IPS DF 6.9 (cell line): ENCODE data around the gene FBXO45.
"Not testable (repeated sequence)": the region's sequence is repeated elsewhere in the genome, so short reads cannot be mapped to it uniquely, and the experiment has no call there.

Experiments
- DNase-seq: peaks from one replicate; pipeline ENCODE4 v3.0.0-alpha.2; 2013; ENCODE audit warnings: low read depth, low spot score
- H3K27ac ChIP-seq: one replicate; pipeline ENCODE4 v1.5.1; 2013; ENCODE audit warnings: low read length, control low read depth
- H3K27me3 ChIP-seq: 2 replicates; pipeline ENCODE4 v1.6.1; 2013; ENCODE audit warnings: mild to moderate bottlenecking, low read length; ENCODE audit not compliant: control insufficient read depth, insufficient read depth
- H3K36me3 ChIP-seq: 2 replicates; pipeline ENCODE4 v1.6.1; 2013; ENCODE audit warnings: low read length; ENCODE audit not compliant: control insufficient read depth, insufficient read depth
- H3K4me1 ChIP-seq: 2 replicates; pipeline ENCODE4 v1.6.1; 2013; ENCODE audit warnings: low read length; ENCODE audit not compliant: control insufficient read depth, insufficient read depth
- H3K4me3 ChIP-seq: 2 replicates; pipeline ENCODE4 v1.5.1; 2013; ENCODE audit warnings: mild to moderate bottlenecking, low read length
- H3K9me3 ChIP-seq: 2 replicates; pipeline ENCODE4 v1.6.1; 2013; ENCODE audit warnings: low read length, inconsistent platforms; ENCODE audit not compliant: control insufficient read depth, insufficient read depth
- WGBS: extraction: QIAGEN DNeasy Blood & Tissue Kit; methylation state at CpG from one replicate; pipeline ENCODE4 v1.1.7; 2013; ENCODE audit warnings: mixed read lengths, missing lambda C conversion rate; ENCODE audit not compliant: insufficient read length, insufficient coverage; 5-methylcytosine and 5-hydroxymethylcytosine counted together

The FBXO45 gene

DNA sequence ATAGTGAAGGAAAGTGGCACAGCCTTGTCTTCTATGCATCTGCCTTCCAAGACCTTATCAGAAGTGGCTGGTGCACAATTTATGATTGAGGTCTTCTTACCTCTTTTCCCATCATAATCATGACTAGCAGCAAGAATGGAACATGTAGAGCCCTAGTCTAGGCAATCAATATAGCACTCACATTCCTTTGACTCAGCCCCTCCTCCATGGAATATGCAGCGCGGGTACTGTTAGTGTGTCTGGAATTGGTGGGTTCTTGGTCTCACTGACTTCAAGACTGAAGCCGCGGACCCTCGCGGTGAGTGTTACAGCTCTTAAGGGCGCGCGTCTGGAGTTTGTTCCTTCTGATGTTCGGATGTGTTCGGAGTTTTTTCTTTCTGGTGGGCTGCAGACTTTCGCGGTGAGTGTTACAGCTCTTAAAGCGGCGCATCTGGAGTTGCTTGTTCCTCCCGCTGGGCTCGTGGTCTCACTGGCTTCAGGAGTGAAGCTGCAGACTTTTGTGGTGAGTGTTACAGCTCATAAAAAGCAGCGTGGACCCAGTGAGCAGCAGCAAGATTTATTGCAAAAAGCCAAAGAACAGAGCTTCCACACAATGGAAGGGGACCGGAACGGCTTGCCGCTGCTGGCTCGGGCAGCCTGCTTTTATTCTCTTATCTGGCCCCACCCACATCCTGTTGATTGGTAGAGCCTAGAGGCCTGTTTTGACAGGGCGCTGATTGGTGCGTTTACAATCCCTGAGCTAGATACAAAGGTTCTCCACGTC, 29.7 kb downstream of the FBXO45 start:
- H3K36me3 ChIP-seq, H3K27ac ChIP-seq, H3K4me3 ChIP-seq, H3K9me3 ChIP-seq, H3K4me1 ChIP-seq, DNase-seq, H3K27me3 ChIP-seq: not testable (repeated sequence)
- no CpG with 5 or more reads among the region's 25 CpGs for WGBS

DNA sequence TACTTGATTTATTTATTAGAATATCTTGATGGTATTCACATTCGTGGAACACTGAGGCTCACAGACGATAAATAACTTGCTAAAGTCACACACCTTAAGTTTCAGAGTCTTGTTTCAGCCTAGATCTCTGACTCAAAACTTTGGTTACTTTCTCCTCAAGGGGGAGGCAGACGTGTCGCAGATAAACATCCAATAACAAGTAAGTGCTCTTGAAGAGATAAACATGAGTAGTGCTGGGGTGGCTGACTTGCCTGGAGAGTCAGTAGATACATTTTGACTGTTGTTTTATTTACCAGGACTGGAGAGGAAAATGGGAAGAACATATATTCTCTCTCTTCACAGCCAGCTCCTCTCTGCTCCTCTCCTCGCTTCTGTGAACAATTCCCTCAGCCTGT, 31.3 kb downstream of the FBXO45 start:
- Histone ChIP-seq H3K27ac (no peak overlapping the region), H3K9me3 (no peaks in the 10 kb centered on the region), H3K27me3 (no peaks in the 10 kb centered on the region), H3K4me3 (no peak overlapping the region), H3K4me1 (no peaks in the 10 kb centered on the region), H3K36me3 (no peaks in the 10 kb centered on the region)
- no peak for DNase-seq
- WGBS, result no CpG with 5 or more reads among the region's 5 CpGs

DNA sequence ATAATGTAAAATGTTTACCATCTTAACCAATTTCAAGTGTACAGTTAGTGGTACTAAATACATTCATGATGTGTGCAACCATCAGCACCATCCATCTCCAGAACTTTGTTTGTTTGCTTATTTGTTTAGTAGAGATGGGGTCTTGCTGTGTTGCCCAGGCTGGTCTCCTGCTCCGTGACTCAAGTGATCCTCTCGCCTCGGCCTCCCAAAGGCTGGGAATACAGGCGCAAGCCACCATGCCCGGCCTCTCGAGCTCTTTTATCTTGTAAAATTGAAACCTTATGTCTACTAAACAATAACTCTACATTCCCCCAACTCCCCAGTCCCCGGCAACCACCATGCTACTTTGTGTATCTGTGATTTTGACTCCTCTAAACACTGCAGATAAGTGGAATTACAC, 31.9 kb downstream of the FBXO45 start:
- no peak overlapping the region for H3K27ac ChIP-seq
- H3K36me3 ChIP-seq, result no peaks in the 10 kb centered on the region
- no peak overlapping the region for H3K4me3 ChIP-seq
- no peaks in the 10 kb centered on the region for H3K9me3 ChIP-seq
- H3K4me1 ChIP-seq, result no peaks in the 10 kb centered on the region
- no CpG with 5 or more reads among the region's 7 CpGs for WGBS
- no peaks in the 10 kb centered on the region for H3K27me3 ChIP-seq
- DNase-seq, result no peak

DNA sequence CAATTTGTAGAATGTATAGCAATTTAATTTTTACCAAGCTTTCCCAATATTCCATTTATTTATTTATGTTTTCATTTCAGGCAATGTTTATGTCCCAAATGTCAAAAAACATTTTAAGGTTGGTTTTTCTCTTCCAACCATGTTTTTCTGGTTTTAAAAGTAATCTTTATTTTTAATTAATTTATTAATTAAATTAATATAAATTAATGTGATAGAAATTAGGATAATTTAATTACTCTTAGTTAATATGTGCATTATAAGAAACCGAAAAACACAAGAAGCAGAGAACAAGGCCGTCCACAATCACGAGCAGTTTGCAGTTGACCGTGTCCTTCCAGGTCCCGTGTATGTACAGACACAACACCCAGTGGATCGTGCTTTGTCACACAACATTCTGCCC, 34.2 kb downstream of the FBXO45 start:
- no CpG with 5 or more reads among the region's 6 CpGs for WGBS
- DNase-seq, result no peak
- Histone ChIP-seq H3K27me3 (no peaks in the 10 kb centered on the region), H3K9me3 (no peaks in the 10 kb centered on the region), H3K4me3 (no peak overlapping the region), H3K36me3 (no peaks in the 10 kb centered on the region), H3K27ac (no peak overlapping the region), H3K4me1 (no peaks in the 10 kb centered on the region)

DNA sequence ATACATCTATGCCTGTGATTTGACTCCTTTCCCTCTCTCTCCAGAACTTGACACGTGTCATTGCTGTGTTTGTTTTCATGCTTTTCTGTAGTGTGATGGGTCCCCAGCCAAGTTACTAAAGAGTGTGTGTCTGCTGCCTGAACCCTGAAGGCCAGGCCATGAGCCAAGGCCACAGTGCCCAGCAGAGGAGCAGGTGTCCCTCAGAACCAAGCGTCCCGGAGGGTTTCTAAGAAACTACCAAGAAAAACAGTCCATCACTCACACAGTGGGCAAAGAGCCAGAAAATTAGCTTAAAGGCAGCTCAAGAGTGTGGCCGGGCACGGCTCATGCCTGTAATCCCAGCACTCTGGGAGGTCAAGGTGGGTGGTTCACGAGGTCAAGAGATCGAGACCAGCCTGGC, 35.2 kb downstream of the FBXO45 start:
- H3K27me3 ChIP-seq, result no peaks in the 10 kb centered on the region
- H3K27ac ChIP-seq, result no peak overlapping the region
- H3K4me3 ChIP-seq, result no peak overlapping the region
- no peaks in the 10 kb centered on the region for H3K9me3 ChIP-seq
- H3K36me3 ChIP-seq, result no peaks in the 10 kb centered on the region
- DNase-seq, result no peak
- WGBS, result no CpG with 5 or more reads among the region's 7 CpGs
- no peaks in the 10 kb centered on the region for H3K4me1 ChIP-seq

DNA sequence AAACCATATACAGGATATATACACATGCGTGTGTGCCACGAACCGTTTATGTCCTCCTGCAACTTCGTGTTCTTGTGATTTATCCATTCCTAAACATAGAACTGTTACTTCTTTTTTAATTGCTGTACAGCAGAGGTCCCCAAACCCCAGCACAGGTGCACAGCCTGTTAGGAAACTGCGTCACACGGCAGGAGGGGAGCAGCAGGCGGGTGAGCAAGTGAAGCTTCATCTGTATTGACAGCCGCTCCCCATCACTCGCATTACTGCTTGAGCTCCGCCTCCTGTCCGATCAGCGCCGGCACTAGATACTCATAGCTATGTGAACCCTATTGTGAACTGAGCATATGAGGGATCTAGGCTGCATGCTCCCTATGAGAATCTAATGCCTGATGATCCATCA, 36.1 kb downstream of the FBXO45 start:
- no CpG with 5 or more reads among the region's 13 CpGs for WGBS
- Histone ChIP-seq H3K9me3 (no peaks in the 10 kb centered on the region), H3K27me3 (no peaks in the 10 kb centered on the region), H3K4me3 (no peak overlapping the region), H3K4me1 (no peaks in the 10 kb centered on the region), H3K36me3 (no peaks in the 10 kb centered on the region), H3K27ac (no peak overlapping the region)
- DNase-seq, result no peak

DNA sequence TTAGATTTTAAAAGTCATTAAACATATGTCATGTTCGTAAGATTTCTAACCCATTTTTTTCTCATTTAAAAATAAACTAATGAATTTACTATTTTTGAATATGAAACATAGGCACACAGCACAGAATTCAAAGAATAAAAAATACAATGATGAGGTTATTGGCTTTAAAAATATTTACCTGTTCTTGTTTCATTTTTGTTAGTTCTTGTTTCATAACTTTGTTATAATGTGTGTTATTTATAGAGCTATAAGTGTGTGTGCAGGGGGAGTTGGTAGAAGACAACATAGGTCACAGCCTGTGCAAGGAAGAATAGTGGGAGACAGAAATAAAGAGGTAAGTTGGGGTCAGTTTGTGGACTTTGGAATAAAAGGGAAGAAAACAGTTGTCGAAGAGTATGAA, 40.2 kb downstream of the FBXO45 start:
- no peaks in the 10 kb centered on the region for H3K36me3 ChIP-seq
- no peak overlapping the region for H3K4me3 ChIP-seq
- H3K27me3 ChIP-seq, result no peaks in the 10 kb centered on the region
- DNase-seq, result no peak
- no CpG with 5 or more reads among the region's 2 CpGs for WGBS
- H3K27ac ChIP-seq, result no peak overlapping the region
- no peaks in the 10 kb centered on the region for H3K4me1 ChIP-seq
- H3K9me3 ChIP-seq, result no peaks in the 10 kb centered on the region

DNA sequence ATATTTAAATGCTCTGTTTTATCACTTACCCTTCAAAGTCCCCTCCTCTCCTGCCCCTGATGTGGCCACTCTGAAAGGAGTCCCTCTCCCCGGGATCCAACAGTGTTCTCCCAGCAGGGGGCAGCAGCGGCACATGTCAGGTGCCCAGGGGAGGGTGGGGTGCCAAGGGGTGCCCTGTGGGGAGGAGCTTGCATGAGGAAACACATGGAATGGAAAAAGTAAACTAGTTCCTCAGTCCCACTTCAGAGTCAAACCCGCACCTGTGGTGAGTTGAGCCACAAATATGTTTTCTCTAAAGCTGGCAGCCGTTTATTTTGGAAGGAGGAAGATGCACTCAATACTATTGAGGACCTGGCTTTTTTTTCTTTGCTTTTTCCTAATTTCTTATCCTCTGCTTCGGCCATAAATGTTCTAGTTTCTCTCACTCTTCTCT, 40.9 kb downstream of the FBXO45 start:
- Histone ChIP-seq H3K9me3 (no peaks in the 10 kb centered on the region), H3K4me3 (no peak overlapping the region), H3K27ac (no peak overlapping the region), H3K4me1 (no peaks in the 10 kb centered on the region), H3K36me3 (no peaks in the 10 kb centered on the region), H3K27me3 (no peaks in the 10 kb centered on the region)
- WGBS, result no CpG with 5 or more reads among the region's 5 CpGs
- peak; percentile 84 for DNase-seq

DNA sequence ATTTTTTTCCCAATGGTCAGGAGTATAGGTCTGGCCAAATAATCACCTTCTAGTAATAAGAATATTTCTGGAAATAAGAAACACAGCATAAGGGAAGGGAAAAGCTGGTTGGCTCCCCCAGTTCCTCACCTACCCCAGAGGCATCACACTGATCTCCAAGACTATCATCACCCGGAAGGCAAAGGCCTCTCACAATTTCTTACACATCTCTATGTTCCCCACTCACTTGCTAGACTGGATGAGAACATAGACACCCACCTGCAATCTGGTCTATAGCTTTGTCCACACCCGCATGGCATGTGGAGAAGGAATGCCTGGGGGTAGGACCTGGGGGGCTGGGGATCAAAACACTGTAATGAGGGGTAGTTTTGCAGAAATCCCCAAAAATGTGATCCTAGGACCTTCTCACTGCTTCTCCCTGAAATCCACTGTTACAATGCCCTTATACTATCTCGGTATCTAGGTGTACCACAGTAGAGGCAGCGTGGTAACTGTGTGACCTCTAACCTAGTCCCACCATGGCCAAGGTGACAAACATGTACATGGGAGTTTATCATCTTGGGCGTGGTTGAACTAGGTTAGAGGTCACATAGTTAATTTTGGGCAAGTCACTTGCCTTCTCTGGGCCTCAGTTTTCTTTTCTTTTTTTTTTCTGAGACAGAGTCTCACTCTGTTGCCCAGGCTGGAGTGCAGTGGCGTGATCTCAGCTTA, 41.5 kb downstream of the FBXO45 start:
- WGBS, result no CpG with 5 or more reads among the region's 6 CpGs
- H3K27ac ChIP-seq, result no peak overlapping the region
- H3K27me3 ChIP-seq, result no peaks in the 10 kb centered on the region
- H3K36me3 ChIP-seq, result no peaks in the 10 kb centered on the region
- no peaks in the 10 kb centered on the region for H3K4me1 ChIP-seq
- no peaks in the 10 kb centered on the region for H3K9me3 ChIP-seq
- DNase-seq, result no peak
- H3K4me3 ChIP-seq, result no peak overlapping the region

DNA sequence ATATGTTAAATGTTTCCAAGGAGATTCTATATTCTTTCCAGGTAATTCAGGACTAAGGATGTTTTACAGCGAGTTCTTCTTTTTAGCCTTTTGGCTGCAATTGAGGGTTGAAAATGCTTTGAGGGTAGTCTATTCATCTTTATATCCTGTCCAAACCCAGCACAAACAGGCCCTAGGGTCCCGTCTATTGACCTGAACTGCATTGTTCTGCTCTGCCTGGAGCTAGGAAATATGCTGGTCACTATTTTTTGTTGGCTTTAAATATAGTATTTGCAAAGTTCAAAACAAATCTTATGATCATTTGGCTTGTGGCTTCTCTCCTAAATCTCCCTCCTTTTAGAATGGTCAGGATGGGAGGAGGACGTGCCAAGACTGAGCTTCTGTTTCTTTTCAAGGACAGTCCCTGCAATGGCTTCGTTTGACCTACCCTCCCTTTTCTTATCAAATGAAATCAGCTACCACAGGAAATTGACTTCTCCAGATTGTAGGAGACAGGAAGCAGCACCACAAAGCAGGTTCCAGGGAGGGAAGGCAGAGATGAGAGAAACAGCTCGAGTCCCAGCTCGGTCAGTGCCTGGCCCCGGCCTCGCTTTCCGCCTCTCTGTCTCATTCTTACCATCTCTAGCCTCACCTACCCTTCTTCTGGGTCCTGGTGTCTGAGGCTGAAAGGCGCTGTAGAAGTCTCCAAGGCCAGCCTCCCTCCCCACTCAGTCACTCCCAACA, 43.5 kb downstream of the FBXO45 start:
- Histone ChIP-seq H3K27me3 (no peaks in the 10 kb centered on the region), H3K4me1 (no peaks in the 10 kb centered on the region), H3K9me3 (no peaks in the 10 kb centered on the region), H3K36me3 (no peaks in the 10 kb centered on the region), H3K4me3 (no peak overlapping the region), H3K27ac (no peak overlapping the region)
- no CpG with 5 or more reads among the region's 10 CpGs for WGBS
- no peak for DNase-seq
